Measurements from ENCODE around the gene LY6G5B. TPM values are rescaled to one million over a fixed set of nuclear protein-coding genes. Genes with fewer than 3 reads are reported as not detected.

Gene LY6G5B
- total RNA-seq, 3 donors from 2014 or later: 13.1 to 17.2 (median 15.5) TPM

- peaks cover 7% of the 10 kb centered on the region for H3K36me3 ChIP-seq (ENCODE audit: low read depth)
- ATAC-seq: no peak
- intact Hi-C loops (cut with DNase I, micrococcal nuclease): no loop called here
- no peak for DNase-seq
- no peaks in the 10 kb centered on the region for H3K9me3 ChIP-seq
- no peaks in the 10 kb centered on the region for H3K4me1 ChIP-seq (ENCODE audit: low read depth)
- no peak for TF ChIP-seq CTCF (IDR thresholded peaks at IDR 0.05)
- H3K4me3 ChIP-seq: no peak overlapping the region
These were observed 34.7 kb upstream of the LY6G5B start for GRCh38 chr6:31634969-31635575.

- intact Hi-C loops (cut with DNase I, micrococcal nuclease): no loop called here
- DNase-seq (no peak), ATAC-seq (no peak)
- TF ChIP-seq CTCF (IDR thresholded peaks at IDR 0.05): no peak
- no peak overlapping the region for H3K4me3 ChIP-seq
- no peaks in the 10 kb centered on the region for H3K9me3 ChIP-seq
- no peaks in the 10 kb centered on the region for H3K4me1 ChIP-seq (ENCODE audit: low read depth)
- peaks cover 17% of the 10 kb centered on the region for H3K36me3 ChIP-seq (ENCODE audit: low read depth)
These were observed 32.8 kb upstream of the LY6G5B start for GRCh38 chr6:31636698-31637596.

GRCh38 chr6:31639043-31639442 is 30.7 kb upstream of the LY6G5B start:
- ATAC-seq: peak; percentile 3
- DNase-seq: no peak
- no peak overlapping the region for H3K4me3 ChIP-seq
- H3K4me1 ChIP-seq (ENCODE audit: low read depth): no peaks in the 10 kb centered on the region
- H3K9me3 ChIP-seq: no peaks in the 10 kb centered on the region
- H3K36me3 ChIP-seq (ENCODE audit: low read depth): peaks cover 17% of the 10 kb centered on the region
- intact Hi-C loops (cut with DNase I, micrococcal nuclease): no loop called here
- no peak for TF ChIP-seq CTCF (IDR thresholded peaks at IDR 0.05)

GRCh38 chr6:31639449-31639861 is 30.3 kb upstream of the LY6G5B start:
- intact Hi-C loops (cut with DNase I, micrococcal nuclease): no loop called here
- Histone ChIP-seq H3K9me3 (no peaks in the 10 kb centered on the region), H3K4me1 (ENCODE audit: low read depth) (no peaks in the 10 kb centered on the region), H3K36me3 (ENCODE audit: low read depth) (peaks cover 17% of the 10 kb centered on the region), H3K4me3 (no peak overlapping the region)
- DNase-seq (no peak), ATAC-seq (no peak)
- TF ChIP-seq CTCF (IDR thresholded peaks at IDR 0.05): no peak

- TF ChIP-seq CTCF (IDR thresholded peaks at IDR 0.05): no peak
- H3K36me3 ChIP-seq (ENCODE audit: low read depth): peaks cover 23% of the 10 kb centered on the region
- no peak overlapping the region for H3K4me3 ChIP-seq
These were observed 29.2 kb upstream of the LY6G5B start for GRCh38 chr6:31640612-31641011.

More at GRCh38 chr6:31640612-31641011, 29.2 kb upstream of the LY6G5B start:
- Histone ChIP-seq H3K4me1 (ENCODE audit: low read depth) (no peaks in the 10 kb centered on the region), H3K9me3 (no peaks in the 10 kb centered on the region)
- ATAC-seq (no peak), DNase-seq (no peak)
- intact Hi-C loops (cut with DNase I, micrococcal nuclease): no loop called here

All from mucosa of descending colon (tissue), 3 donors.